AG10803 (cell line): ENCODE measurements around the gene HOXB3.

ENCODE experiments used
- DNase-seq: peaks from one replicate; pipeline ENCODE4 v3.0.0; 2010; ENCODE audit warnings: low read depth
- H3K4me3 ChIP-seq: 2 replicates; pipeline ENCODE4 v1.5.1; 2011; ENCODE audit warnings: mild to moderate bottlenecking, low read length, control low read depth
- TF ChIP-seq, protein P1 (sequence below): conservative IDR thresholded peaks from 2 replicates; pipeline ENCODE4 v1.5.1; 2011; ENCODE audit warnings: mild to moderate bottlenecking, low read length, control low read depth, inconsistent platforms

Gene HOXB3

DNA sequence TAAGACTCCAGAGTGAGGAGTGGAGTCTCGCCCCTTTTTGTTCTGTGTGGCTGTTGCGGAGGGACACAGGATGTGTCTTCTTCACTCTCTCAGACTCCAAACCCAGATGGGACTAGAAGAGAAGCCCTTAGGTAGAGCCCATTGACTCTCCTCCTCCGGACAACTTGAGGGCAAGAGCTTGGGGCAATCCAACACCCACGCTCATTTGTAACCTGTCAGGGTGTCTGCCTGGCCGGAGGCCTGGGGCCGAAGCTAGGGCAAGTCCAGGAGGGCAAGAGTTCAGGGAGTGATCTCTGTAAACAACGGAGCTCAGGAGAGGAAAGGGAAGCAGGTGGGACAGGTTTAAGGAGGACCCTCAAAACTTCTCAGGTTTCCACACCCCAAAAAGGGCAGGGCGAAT lies 57.8 kb downstream of the HOXB3 start:
- no peak overlapping the region for H3K4me3 ChIP-seq
- TF ChIP-seq, protein P1, sequence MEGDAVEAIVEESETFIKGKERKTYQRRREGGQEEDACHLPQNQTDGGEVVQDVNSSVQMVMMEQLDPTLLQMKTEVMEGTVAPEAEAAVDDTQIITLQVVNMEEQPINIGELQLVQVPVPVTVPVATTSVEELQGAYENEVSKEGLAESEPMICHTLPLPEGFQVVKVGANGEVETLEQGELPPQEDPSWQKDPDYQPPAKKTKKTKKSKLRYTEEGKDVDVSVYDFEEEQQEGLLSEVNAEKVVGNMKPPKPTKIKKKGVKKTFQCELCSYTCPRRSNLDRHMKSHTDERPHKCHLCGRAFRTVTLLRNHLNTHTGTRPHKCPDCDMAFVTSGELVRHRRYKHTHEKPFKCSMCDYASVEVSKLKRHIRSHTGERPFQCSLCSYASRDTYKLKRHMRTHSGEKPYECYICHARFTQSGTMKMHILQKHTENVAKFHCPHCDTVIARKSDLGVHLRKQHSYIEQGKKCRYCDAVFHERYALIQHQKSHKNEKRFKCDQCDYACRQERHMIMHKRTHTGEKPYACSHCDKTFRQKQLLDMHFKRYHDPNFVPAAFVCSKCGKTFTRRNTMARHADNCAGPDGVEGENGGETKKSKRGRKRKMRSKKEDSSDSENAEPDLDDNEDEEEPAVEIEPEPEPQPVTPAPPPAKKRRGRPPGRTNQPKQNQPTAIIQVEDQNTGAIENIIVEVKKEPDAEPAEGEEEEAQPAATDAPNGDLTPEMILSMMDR = no peak
- DNase-seq = no peak

GRCh38 chr17:48530887-48531272 lies 59.2 kb downstream of the HOXB3 start, which contains the start of gene HOXB1:
TSS of gene HOXB1 (minus strand) at chr17:48531011. CDS start at chr17:48530904, 107 bp downstream.
- no peak for DNase-seq
- no peak within 1 kb of the TSS for H3K4me3 ChIP-seq
- TF ChIP-seq, protein P1 = no peak

DNA sequence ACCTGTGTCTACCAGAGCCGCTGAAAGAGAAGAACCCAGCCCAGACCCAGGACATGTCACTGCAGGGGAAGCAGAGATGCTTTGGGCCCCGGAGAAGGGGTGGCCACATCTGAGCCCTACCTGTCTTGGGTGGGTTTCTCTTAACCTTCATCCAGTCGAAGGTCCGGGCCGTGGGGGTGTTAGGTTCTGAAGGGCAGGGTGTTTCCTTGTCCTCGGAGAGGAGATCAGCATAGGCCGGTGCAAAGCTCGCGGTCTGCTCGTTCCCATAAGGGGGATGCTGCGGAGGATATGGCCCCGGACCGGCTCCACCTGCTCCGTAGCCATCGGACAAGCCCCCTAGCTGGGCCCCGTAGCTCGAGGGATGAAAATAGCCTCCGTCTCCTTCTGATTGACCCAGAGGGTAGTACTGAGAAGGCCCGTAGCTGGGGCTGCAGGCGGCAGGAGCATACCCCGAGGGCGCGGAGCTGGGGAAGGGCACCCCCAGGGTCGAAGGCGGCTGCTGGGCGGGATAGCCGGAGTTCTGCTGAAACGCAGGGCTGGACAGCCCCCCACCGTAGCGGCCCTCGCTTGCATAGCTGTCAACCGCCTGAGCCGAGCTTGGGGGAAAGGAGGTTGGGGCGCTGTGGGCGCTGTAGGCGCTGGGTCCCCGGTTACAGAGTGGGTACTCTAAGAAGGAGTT lies 59.7 kb downstream of the HOXB3 start:
- TF ChIP-seq, protein P1 = no peak
- no peak overlapping the region for H3K4me3 ChIP-seq
- no peak for DNase-seq

DNA sequence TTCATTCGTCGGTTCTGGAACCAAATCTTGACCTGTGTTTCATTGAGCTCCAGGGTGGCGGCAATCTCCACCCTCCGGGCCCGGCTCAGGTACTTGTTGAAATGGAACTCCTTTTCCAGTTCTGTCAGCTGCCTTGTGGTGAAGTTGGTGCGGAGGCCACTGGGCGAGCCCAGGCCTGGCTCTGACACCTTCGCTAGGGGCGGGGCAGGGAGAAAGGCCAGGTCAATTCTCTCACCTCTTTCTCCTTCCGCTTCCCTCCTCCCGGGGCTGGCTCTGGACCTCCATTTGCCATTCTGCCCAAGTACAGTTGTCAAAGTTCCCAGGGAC lies 60.4 kb downstream of the HOXB3 start:
- TF ChIP-seq, protein P1 = no peak
- no peak overlapping the region for H3K4me3 ChIP-seq
- no peak for DNase-seq

DNA sequence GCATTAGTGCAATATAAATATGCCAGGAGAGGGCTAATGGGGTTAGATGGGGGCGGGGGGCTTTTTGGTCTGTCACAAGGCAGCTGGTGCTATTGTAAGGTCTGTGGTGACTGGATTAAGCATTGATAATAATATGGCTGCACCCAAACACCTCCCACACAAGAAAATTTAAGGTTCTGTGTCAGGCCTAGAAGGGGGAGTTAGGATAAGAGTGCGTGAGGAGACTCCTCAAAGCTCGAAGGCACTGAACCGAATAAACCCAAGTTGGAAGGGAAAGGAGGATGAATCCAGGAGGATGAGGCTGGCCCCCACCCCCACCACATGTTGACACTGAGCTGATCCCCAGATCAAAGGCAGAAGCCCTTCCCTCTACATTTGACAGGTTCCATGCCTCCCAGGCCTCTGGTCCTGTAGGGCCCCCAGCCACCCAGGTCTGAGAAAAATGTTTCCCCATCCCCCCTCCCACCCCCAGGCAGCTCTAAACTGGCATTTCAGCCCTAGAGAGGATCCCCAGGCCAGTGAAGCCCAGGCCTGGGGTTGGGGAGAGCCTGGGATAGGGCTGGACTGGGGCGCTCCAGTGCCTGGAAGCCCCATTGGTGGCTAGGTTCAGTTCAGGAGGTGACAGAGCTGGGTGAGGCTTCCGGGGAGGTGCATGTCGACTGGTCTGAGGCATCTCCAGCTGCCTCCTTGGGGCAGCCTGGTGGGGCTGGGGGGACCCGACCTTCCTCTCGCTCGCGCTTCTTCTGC lies 60.9 kb downstream of the HOXB3 start:
- DNase-seq = no peak
- H3K4me3 ChIP-seq = no peak overlapping the region
- TF ChIP-seq, protein P1 = no peak

DNA sequence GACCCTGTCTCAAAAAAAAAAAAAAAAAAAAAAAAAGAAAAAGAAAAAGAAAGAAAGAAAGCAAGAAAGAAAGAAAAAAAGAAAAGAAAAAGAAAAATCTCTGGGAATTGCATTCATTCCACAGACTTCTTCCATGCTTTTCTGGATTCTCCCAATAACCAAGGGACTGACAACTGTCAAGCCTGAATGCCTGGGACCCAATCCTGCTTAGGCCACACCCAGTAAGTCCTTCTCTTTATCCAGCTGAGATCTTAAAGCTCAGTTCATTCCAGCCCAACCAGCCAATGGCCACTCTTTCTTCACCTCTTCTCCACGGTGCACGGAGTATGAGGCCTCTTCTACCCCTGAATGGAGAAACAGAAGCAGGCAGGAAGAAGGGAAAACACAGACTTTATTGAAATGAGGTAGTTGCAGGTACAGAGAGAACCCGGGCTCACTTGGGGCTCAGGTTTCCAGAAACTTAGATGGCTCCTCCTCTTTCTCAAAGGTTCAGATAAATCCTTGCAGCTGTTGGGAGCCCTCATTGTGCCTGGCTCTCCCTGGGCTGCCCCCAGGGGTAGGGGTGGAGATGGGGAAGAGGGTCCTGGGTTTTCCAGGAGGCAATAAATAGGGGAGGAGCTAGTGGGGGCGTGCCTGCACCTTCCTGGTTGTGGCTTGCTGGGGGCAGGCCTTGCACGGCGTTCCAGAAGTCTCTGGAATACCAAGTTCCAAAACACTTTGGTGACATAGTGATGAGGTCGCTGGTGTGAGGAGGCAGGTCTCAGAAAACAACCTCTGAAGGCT lies 61.7 kb downstream of the HOXB3 start:
- H3K4me3 ChIP-seq = no peak overlapping the region
- TF ChIP-seq, protein P1 = no peak
- no peak for DNase-seq
